A549 (cell line): ENCODE results near the gene DDX41. TPM values are rescaled to one million over a fixed set of nuclear protein-coding genes. Genes with fewer than 3 reads are reported as not detected.

ENCODE experiments used
- ATAC-seq, 2 experiments: fragments of 200-7000 bp in 1 of 2; fragments of >200 bp in 1 of 2; cut with Nextera tagmentation in 1 of 2; cut with Tn5 transposase in 1 of 2; 3 replicates each; pipeline versions ENCODE4 v1.8.0 to v1.9.1; 2018 to 2020; ENCODE audit warnings: mild to moderate bottlenecking in 1 of 2, moderate library complexity in 1 of 2
- CTCF ChIA-PET: fragments of 300-600 bp; sonication (Branson Sonifier 250); formaldehyde crosslinking; extraction: SDS; loops from one replicate; lab custom pipeline; 2021; ENCODE audit warnings: antibody characterized with exemption, inconsistent platforms; lab: Yijun Ruan, JAX
- POLR2A ChIA-PET: fragments of 350-600 bp; formaldehyde crosslinking; extraction: SDS; loops from one replicate; lab custom pipeline; 2021; ENCODE audit warnings: antibody characterized with exemption, inconsistent platforms; lab: Yijun Ruan, JAX
- DNase-seq, 2 experiments: peaks; one replicate each; pipeline versions ENCODE4 v3.0.0 to v3.0.0-alpha.2; 2011 to 2016; ENCODE audit warnings: low read depth in 1 of 2, low spot score in 1 of 2
- FAIRE-seq: peaks from 2 replicates; lab custom pipeline; 2011; peaks lifted over from hg19 to GRCh38; lab: Jason Lieb, UNC
- H3K27ac ChIP-seq, 2 experiments: fragments of >200 bp; sonication (Bioruptor Twin); formaldehyde crosslinking; 3 replicates each; pipeline ENCODE4 v1.5.1; 2016 to 2017
- H3K4me1 ChIP-seq: fragments of >200 bp; sonication (Bioruptor Twin); formaldehyde crosslinking; 3 replicates; pipeline ENCODE4 v1.6.1; 2016
- H3K4me2 ChIP-seq: fragments of >200 bp; sonication (Bioruptor Twin); formaldehyde crosslinking; 3 replicates; pipeline ENCODE4 v1.6.1; 2016
- H3K4me3 ChIP-seq: fragments of >200 bp; sonication (Bioruptor Twin); formaldehyde crosslinking; 3 replicates; pipeline ENCODE4 v1.5.1; 2016
- H3K9me3 ChIP-seq: fragments of >200 bp; sonication (Bioruptor Twin); formaldehyde crosslinking; 3 replicates; pipeline ENCODE4 v1.6.1; 2016
- CHD2 ChIP-seq: fragments of 150-350 bp; IDR thresholded peaks from 2 replicates; pipeline ENCODE4 v1.6.1; 2014; ENCODE audit warnings: low read length; ENCODE audit not compliant: partially characterized antibody
- CHD4 ChIP-seq: fragments of 200-600 bp; sonication (generic); IDR thresholded peaks from 2 replicates; pipeline ENCODE4 v1.6.1; 2016; ENCODE audit warnings: antibody characterized with exemption, mild to moderate bottlenecking, borderline replicate concordance
- FOSB ChIP-seq: fragments of 250-450 bp; sonication (Bioruptor Pico); IDR thresholded peaks from 2 replicates; pipeline ENCODE4 v1.5.0; 2020; ENCODE audit warnings: mild to moderate bottlenecking, moderate library complexity
- FOSL2 ChIP-seq, 2 experiments: fragments of 450-650 bp in 1 of 2; fragments of >200 bp in 1 of 2; sonication (Bioruptor Twin) in 1 of 2; formaldehyde crosslinking; IDR thresholded peaks; 2 replicates each; pipeline versions ENCODE4 v1.5.0 to v1.6.1; 2016 to 2020; ENCODE audit warnings: mild to moderate bottlenecking in 1 of 2, moderate library complexity in 1 of 2
- HOXA7 ChIP-seq: fragments of 250-450 bp; sonication (Bioruptor Pico); IDR thresholded peaks from 2 replicates; pipeline ENCODE4 v1.5.0; 2020; ENCODE audit warnings: mild to moderate bottlenecking, moderate library complexity
- HOXB13 ChIP-seq: fragments of 250-450 bp; sonication (Bioruptor Pico); IDR thresholded peaks from 2 replicates; pipeline ENCODE4 v1.5.0; 2020; ENCODE audit warnings: low read depth, mild to moderate bottlenecking, moderate library complexity
- JUN ChIP-seq, 2 experiments: fragments of >200 bp; sonication (Bioruptor Twin); formaldehyde crosslinking; IDR thresholded peaks; 2 replicates in 1 of 2; 3 replicates in 1 of 2; pipeline ENCODE4 v1.6.1; 2016 to 2017
- KDM5A ChIP-seq: fragments of 200-600 bp; sonication (generic); IDR thresholded peaks from 2 replicates; pipeline ENCODE4 v1.6.1; 2016; ENCODE audit warnings: antibody characterized with exemption, mild to moderate bottlenecking
- MAZ ChIP-seq: fragments of 150-350 bp; IDR thresholded peaks from 2 replicates; pipeline ENCODE4 v1.6.1; 2014; ENCODE audit warnings: antibody characterized with exemption, low read depth, low read length, borderline replicate concordance
- NFE2L2 ChIP-seq: fragments of 150-350 bp; conservative IDR thresholded peaks from 2 replicates; pipeline ENCODE4 v1.6.1; 2014; ENCODE audit warnings: low read length
- PHF8 ChIP-seq: fragments of 200-600 bp; sonication (generic); IDR thresholded peaks from 2 replicates; pipeline ENCODE4 v1.6.1; 2016; ENCODE audit warnings: low read depth, mild to moderate bottlenecking, antibody characterized with exemption, moderate library complexity, borderline replicate concordance
- RFX5 ChIP-seq: fragments of 450-650 bp; IDR thresholded peaks from 2 replicates; pipeline ENCODE4 v1.7.1; 2014; ENCODE audit warnings: antibody characterized with exemption, mild to moderate bottlenecking, moderate library complexity
- WGBS: methylation state at CpG from one replicate; pipeline ENCODE4 v1.1.6; 2017; ENCODE audit errors: missing lambda C conversion rate; 5-methylcytosine and 5-hydroxymethylcytosine counted together
- polyA plus RNA-seq, 4 experiments: library from polyadenylated mRNA; depleted of rRNA in 3 of 4; stranded (reverse); fragments of >200 nt; fragmentation: RNase III in 1 of 4; extraction: RNeasy Plus Mini Kit Qiagen cat#74134 plus additional on column Dnase treatment in 1 of 4; gene quantifications; 2 replicates in 3 of 4; 3 replicates in 1 of 4; pipeline ENCODE4 v1.2.3, GENCODE V29; 2011 to 2017
- TF ChIP-seq, protein P1 (sequence below): fragments of 250-450 bp; sonication (Bioruptor Pico); IDR thresholded peaks from 2 replicates; pipeline ENCODE4 v1.5.0; 2021; ENCODE audit warnings: mild to moderate bottlenecking, moderate library complexity, borderline replicate concordance
- TF ChIP-seq, protein P2 (sequence below): IDR thresholded peaks from 2 replicates; pipeline ENCODE4 v1.6.1; 2012
- TF ChIP-seq, protein P3 (sequence below): IDR thresholded peaks from 2 replicates; pipeline ENCODE4 v1.6.1; 2012; ENCODE audit warnings: low read depth, borderline replicate concordance
- TF ChIP-seq, protein P4 (sequence below): IDR thresholded peaks from 2 replicates; pipeline ENCODE4 v1.6.1; 2012

The DDX41 gene
- polyA plus RNA-seq, 2 of the 4 experiments (the other 2 are of a cell fraction), result 90.7 to 172 TPM

DNA sequence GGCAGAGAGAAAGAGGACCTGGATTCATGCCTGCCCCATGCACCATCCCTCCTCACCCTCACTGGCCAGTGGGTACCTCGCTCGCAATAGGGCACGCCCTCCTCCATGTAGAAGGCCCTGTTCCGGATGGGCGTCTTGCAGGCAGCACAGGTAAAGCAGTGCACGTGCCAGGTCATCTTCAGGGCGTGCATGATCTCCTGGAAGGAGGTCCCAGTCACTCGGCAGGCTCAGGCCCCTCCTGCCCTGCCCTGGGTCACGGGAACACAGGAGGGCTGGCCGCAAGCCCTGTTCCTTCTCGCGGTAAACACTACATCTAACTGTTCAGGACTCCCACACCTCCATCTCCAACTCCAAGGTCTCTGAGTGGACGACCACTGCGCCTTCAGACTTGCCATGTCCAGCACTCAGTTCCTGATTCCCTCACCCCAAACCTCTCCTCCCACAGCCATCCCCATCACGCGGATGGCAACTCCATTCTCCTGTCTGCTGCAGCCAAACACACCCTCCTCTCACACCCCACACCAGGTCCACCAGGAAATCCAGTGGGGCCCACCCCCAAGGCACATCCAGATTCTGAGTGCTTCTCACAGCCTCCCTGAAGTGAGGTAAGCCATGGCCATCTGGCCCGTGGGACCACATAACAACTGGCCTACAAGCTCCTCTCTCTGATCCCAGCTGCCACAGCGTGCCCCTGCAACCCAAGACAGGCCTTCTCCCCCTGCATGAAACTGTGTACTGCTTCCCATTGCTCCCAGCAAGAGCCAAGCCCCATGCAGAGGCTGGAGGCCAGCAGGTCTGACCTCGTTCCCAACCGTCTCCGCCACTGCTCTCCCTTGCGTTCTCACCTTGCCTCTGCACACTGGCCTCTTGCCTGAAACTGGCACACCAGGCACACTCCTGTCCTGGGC, 32.5 kb downstream of the DDX41 start:
- CTCF ChIA-PET, result interaction anchor here (0.8 to 19.7 kb wide), 4 partner anchors 7 to 28 kb away, joined by 3 to 241 read pairs (median 114); no protein-coding TSS in a partner anchor
- WGBS, result 91% methylated on average over 21 of the region's 22 CpGs
- no peak for FAIRE-seq

DNA sequence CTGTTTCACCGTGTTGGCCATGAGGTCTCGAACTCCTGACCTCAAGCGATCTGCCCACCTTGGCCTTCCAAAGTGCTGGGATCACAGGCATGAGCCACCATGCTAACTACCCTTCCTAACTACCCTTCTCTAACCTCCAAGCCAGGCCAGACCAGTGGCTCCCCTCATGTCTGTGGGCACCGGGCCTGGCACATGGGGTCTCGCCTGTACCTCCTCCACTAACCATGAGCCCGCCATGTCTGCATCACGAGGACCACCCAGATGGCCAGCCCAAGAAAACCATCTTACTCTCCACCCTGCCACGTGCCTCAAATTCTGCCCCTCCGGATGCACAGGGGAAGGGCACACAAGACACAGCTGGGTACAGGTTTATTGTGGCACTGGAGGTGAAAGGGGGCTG, 33.7 kb downstream of the DDX41 start:
- H3K9me3 ChIP-seq, result no peaks in the 10 kb centered on the region
- ChIA-PET CTCF (interaction anchor here (18.8 to 19.7 kb wide), 2 partner anchors 8 to 27 kb away, joined by 220 to 241 read pairs; no protein-coding TSS in a partner anchor), POLR2A (no interaction called here)
- peaks cover 6% of the 10 kb centered on the region; the same call in 1 of the 3 replicates for H3K4me1 ChIP-seq
- WGBS, result 96% methylated on average over 9 of the region's 9 CpGs
- no peak for DNase-seq
- H3K27ac ChIP-seq, result no peak overlapping the region
- H3K4me2 ChIP-seq, result no peak overlapping the region
- no peak overlapping the region for H3K4me3 ChIP-seq
- ATAC-seq, result no peak
- TF ChIP-seq CHD2 (no peak), FOSL2 (IDR thresholded peaks at IDR 0.05) (no peak), FOSL2 (CRISPR knock-in tag; IDR thresholded peaks at IDR 0.05) (no peak)
- TF ChIP-seq, protein P1, sequence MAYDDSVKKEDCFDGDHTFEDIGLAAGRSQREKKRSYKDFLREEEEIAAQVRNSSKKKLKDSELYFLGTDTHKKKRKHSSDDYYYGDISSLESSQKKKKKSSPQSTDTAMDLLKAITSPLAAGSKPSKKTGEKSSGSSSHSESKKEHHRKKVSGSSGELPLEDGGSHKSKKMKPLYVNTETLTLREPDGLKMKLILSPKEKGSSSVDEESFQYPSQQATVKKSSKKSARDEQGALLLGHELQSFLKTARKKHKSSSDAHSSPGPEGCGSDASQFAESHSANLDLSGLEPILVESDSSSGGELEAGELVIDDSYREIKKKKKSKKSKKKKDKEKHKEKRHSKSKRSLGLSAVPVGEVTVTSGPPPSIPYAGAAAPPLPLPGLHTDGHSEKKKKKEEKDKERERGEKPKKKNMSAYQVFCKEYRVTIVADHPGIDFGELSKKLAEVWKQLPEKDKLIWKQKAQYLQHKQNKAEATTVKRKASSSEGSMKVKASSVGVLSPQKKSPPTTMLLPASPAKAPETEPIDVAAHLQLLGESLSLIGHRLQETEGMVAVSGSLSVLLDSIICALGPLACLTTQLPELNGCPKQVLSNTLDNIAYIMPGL (CRISPR knock-in tag), result no peak
- no peak for FAIRE-seq

More for the DNA sequence above, 32.5 kb downstream of the DDX41 start:
- TF ChIP-seq, protein P2, sequence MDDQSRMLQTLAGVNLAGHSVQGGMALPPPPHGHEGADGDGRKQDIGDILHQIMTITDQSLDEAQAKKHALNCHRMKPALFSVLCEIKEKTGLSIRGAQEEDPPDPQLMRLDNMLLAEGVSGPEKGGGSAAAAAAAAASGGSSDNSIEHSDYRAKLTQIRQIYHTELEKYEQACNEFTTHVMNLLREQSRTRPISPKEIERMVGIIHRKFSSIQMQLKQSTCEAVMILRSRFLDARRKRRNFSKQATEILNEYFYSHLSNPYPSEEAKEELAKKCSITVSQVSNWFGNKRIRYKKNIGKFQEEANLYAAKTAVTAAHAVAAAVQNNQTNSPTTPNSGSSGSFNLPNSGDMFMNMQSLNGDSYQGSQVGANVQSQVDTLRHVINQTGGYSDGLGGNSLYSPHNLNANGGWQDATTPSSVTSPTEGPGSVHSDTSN, result peak; percentile 63; the same call in 1 of the 2 replicates
- no peak for TF ChIP-seq KDM5A
- TF ChIP-seq HOXA7 (CRISPR knock-in tag), result no peak
- no peak for TF ChIP-seq CHD2
- TF ChIP-seq PHF8, result no peak
- TF ChIP-seq JUN (IDR thresholded peaks at IDR 0.05), result 0 out of 5 replicates have a peak, but pooled peaks of 1 of the 2 experiments have one; percentile 7
- TF ChIP-seq CHD4, result no peak
- TF ChIP-seq FOSB (CRISPR knock-in tag), result no peak
- TF ChIP-seq, protein P3, sequence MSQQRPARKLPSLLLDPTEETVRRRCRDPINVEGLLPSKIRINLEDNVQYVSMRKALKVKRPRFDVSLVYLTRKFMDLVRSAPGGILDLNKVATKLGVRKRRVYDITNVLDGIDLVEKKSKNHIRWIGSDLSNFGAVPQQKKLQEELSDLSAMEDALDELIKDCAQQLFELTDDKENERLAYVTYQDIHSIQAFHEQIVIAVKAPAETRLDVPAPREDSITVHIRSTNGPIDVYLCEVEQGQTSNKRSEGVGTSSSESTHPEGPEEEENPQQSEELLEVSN, result no peak
- no peak for TF ChIP-seq MAZ
- no peak for TF ChIP-seq HOXB13 (CRISPR knock-in tag)
- TF ChIP-seq NFE2L2, result no peak
- TF ChIP-seq, protein P4, sequence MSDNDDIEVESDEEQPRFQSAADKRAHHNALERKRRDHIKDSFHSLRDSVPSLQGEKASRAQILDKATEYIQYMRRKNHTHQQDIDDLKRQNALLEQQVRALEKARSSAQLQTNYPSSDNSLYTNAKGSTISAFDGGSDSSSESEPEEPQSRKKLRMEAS, result no peak
- TF ChIP-seq RFX5, result no peak
- Histone ChIP-seq H3K4me3 (no peak overlapping the region), H3K4me1 (no peaks in the 10 kb centered on the region; the same call in 2 of the 3 replicates), H3K27ac (no peak overlapping the region), H3K9me3 (no peaks in the 10 kb centered on the region), H3K4me2 (no peak overlapping the region)
- POLR2A ChIA-PET, result interaction anchor here (1.3 kb wide), 1 partner anchor 12 kb away, joined by 3 read pairs; no protein-coding TSS in a partner anchor
- ATAC-seq (peak in 1 of 2 experiments; percentile 4; a peak in 3 of 6 replicates), DNase-seq (no peak)
